ENCODE results near the gene PIM3.

Gene PIM3

DNA sequence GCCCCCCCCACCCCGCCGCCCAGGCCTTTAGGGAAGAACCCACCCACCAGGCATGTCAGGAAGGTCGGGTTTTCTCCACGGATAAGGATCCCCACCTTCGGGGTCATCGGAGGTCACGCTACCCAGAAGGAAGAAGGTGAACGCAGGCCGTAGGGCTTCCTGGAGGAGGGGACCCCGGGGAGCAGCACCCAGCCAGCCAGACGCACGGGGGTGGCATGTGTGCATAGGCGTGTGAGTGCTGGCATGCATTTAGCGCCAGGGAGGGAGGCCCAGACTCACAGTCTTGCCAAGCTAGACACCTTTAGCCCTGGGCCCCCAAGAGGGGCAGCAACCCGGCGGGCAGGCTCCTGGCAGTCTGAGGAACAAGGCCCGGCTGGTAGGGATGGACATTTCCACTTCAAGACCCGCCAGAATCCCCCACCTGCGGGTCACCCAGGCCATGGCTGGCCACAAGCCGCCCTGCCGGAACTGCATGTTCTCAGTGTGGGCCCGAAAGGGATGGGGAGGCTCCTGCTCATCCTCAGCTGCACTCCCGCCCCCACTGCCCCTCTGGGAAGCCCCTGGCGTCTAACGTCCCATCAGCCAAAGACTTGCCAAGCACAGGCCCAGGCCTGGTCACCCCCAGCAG is 16.7 kb upstream of the PIM3 start:
- no peak for DNase-seq

- no peak for DNase-seq
These were observed 16.1 kb upstream of the PIM3 start for GRCh38 chr22:49944399-49944891.

DNA sequence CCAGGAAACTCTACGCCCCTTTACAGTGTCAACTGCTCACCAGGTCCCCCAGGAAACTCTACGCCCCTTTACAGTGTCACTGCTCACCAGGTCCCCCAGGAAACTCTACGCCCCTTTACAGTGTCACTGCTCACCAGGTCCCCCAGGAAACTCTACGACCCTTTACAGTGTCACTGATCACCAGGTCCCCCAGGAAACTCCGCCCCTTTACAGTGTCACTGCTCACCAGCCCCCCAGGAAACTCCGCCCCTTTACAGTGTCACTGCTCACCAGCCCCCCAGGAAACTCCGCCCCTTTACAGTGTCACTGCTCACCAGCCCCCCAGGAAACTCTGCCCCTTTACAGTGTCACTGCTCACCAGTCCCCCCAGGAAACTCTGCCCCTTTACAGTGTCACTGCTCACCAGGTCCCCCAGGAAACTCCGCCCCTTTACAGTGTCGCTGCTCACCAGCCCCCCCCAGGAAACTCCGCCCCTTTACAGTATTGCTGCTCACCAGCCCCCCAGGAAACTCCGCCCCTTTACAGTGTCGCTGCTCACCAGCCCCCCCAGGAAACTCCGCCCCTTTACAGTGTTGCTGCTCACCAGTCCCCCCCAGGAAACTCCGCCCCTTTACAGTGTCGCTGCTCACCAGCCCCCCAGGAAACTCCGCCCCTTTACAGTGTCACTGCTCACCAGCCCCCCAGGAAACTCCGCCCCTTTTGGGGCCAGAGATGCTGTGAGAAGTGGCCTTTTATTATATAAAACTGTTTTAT is 15.4 kb upstream of the PIM3 start:
- peak; percentile 75 for DNase-seq

- DNase-seq: peak; percentile 22
These were observed 13.8 kb upstream of the PIM3 start for GRCh38 chr22:49946612-49947295.

DNA sequence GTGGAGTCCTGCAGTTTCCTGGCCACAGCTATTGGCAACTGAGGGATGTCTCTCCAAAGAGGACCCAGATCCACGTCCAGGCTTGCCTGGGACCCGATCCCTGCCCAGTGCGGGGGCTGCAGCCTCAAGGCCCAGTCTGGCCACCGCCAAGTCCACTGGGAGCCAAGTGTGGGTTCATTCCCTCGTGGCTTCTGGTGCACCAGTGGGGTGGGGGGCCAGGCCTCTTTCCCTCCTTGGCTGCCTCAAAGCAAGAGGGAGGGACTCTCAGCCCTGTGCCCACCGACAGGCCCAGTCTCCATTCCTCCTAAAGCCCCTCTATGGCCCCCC is 13.3 kb upstream of the PIM3 start:
- no peak for DNase-seq

GRCh38 chr22:49948116-49948957 is 12.2 kb upstream of the PIM3 start:
- DNase-seq: no peak

DNA sequence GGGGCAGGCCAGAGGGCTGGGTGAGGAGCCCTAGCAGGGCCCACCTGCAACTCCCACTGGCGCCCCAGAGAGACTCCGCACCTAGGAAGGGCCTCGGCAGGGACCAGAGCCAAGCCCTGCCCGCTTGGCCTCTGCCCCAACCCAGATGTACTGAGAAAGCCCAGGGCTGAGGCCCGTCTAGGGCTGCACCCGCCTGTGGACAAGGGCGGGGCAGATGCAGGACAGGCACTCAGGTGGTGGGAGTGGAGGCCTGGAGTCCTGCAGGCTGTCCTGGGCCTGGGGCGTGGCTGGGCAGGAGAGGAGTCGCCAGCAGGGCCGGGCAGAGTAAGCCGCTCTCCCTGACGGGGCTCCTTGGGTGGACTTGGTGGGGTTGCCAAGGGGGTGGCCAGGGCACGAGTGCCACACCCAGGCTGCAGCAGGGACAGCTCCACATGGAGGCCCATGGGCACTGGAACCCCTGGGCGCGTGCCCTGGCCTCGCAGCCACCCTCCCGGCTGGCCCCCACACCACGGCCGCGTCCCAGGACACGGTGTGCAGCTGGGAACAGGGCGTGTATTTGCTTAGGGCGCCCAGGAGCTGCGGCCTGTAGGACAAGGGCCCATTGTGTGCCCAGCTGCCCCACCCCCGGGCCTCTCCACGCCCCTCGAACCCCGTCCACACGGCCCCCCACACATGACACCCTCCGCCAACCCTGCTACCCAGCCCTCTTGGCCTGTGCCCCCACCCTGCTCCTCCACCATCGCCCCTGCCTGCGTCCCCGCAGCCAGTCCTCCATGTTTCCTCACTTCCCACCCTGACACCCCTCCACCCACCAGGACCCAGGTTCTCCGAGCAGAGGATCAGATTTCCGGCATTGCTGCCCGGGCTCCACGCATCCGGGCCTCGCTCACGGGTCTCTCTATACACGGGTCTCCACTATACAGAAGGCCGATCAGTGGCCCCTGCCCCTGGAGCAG is 11.3 kb upstream of the PIM3 start:
- DNase-seq: no peak

- DNase-seq: no peak
These were observed 10.7 kb upstream of the PIM3 start for GRCh38 chr22:49949914-49950292.

- DNase-seq: no peak
These were observed 10.1 kb upstream of the PIM3 start for GRCh38 chr22:49950396-49950994.

- peak; percentile 28 for DNase-seq
These were observed 9.4 kb upstream of the PIM3 start for GRCh38 chr22:49951000-49951677.

DNA sequence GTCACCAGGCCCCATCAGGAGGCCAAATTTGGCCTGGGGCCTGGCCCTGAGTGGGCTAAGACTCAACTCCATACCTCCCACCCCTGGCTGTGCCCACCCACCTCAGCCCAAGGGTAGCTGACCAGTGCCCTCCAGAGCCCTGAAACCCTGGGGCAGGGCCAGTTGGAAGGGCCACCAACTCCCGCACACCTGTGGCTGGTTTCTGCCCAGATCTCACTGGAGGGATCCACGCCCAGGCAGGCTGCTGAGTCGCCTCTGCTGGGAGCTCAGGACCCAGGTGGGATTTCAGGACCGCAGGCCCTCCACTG is 8.9 kb upstream of the PIM3 start:
- no peak for DNase-seq

GRCh38 chr22:49951986-49952896 is 8.3 kb upstream of the PIM3 start:
- DNase-seq: no peak

DNA sequence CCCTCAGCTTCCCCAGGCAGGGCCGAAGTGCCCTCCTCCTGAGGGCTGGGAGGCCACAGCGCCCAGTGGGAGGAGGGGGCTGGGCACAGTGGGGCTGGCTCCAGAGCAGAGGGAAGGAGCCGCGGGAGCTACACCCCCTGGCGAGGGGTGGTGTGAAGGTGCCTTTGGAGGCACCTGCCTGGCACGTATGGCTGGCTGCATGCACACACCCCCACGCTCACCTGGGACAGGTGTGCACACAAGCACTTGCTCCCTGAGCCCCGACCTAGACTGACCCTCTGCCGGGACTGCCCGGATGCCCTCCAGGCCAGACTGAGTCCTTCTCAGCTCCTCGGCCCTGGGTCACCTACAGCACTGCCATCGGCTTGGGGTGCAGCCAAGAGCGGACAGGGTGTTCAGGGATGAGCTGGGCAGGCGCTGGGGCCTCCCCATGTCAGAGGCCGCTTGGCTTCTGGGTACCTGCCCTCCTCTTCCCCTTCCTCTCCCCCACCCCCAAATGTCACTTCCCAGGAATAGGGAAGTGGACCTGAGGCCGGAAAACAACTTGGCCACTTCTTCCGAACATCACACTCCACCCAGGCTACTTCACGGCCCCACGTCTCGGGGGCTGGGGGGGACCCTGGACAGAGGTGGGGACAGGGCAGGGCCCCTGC is 7.4 kb upstream of the PIM3 start:
- DNase-seq: peak; percentile 27

DNA sequence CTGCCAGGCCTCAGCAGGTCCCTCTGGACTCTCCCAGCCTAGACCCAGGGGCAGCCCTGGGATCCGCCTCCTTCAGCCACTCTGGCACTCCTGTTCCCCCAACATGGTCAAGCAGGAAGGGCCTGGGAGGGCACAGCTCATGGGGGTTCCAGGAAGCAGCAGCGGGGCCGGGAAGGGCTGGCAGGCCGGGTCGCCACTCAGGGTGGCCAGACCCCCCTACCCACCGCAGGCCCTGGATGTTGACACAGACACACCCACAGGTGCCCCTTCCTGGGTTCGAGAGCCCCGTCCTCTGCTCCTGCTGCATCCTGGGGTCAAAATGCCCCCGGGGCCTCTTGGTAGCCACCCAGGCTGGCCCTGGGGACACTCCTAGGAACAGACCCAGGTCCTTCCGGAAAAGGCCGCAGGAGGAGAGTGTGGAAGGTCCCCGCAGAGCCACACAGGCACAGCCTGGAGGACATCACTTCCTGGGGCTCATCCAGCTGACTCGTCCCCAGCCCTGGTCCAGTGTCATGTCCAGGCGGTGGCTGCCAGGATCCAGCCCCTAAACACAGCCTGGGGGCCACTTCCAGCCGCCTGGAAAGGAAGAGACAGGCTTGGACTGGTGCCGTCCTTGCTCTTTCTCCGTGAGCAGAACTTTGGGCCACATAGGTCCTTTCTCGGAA is 6.8 kb upstream of the PIM3 start:
- no peak for DNase-seq

- DNase-seq: no peak
These were observed 6.2 kb upstream of the PIM3 start for GRCh38 chr22:49954354-49954753.

GRCh38 chr22:49954991-49955580 is 5.5 kb upstream of the PIM3 start:
- no peak for DNase-seq

GRCh38 chr22:49955581-49956417 is 4.8 kb upstream of the PIM3 start:
- DNase-seq: no peak

- DNase-seq: no peak
These were observed 4.2 kb upstream of the PIM3 start for GRCh38 chr22:49956418-49956770.

Measured in NCI-H69 (cell line).